Activated CD4-positive, alpha-beta T cell treated with anti-CD3 and anti-CD28 coated beads, Interleukin-2, amount 50 U/mL, for 16 hours (primary cell): ENCODE results near the gene TCF15.

Source experiments
- DNase-seq: peaks from one replicate; pipeline ENCODE4 v3.0.0-alpha.2; 2020

TCF15 gene

GRCh38 chr20:575230-575629 lies 34.9 kb downstream of the TCF15 start:
- no peak for DNase-seq

GRCh38 chr20:574297-574942 lies 35.7 kb downstream of the TCF15 start:
- no peak for DNase-seq

- no peak for DNase-seq
Measured at GRCh38 chr20:573414-574296, 36.5 kb downstream of the TCF15 start.

- DNase-seq = no peak
Measured at GRCh38 chr20:572727-573126, 37.4 kb downstream of the TCF15 start.

- DNase-seq = no peak
Measured at GRCh38 chr20:571754-572441, 38.2 kb downstream of the TCF15 start.

- DNase-seq = no peak
Measured at GRCh38 chr20:568673-569415, 41.3 kb downstream of the TCF15 start.

- DNase-seq = no peak
Measured at GRCh38 chr20:568097-568652, 41.9 kb downstream of the TCF15 start.

GRCh38 chr20:564192-564591 lies 45.9 kb downstream of the TCF15 start:
- DNase-seq = no peak

- DNase-seq = no peak
Measured at GRCh38 chr20:563187-563586, 46.9 kb downstream of the TCF15 start.

- DNase-seq = no peak
Measured at GRCh38 chr20:562232-562897, 47.7 kb downstream of the TCF15 start.

- DNase-seq = peak; percentile 65
Measured at GRCh38 chr20:561437-562231, 48.5 kb downstream of the TCF15 start.

GRCh38 chr20:560680-561079 lies 49.4 kb downstream of the TCF15 start:
- no peak for DNase-seq

GRCh38 chr20:558117-558516 lies 52.0 kb downstream of the TCF15 start:
- no peak for DNase-seq

GRCh38 chr20:556984-557383 lies 53.1 kb downstream of the TCF15 start:
- no peak for DNase-seq

- no peak for DNase-seq
Measured at GRCh38 chr20:555976-556385, 54.1 kb downstream of the TCF15 start.
